Choroid plexus epithelial cell (primary cell): ENCODE data around the gene IFI44L.

Experiments used
- DNase-seq: peaks from one replicate; pipeline ENCODE4 v3.0.0-alpha.2; 2010; ENCODE audit warnings: low read depth
- H3K4me3 ChIP-seq: 2 replicates; pipeline ENCODE4 v1.5.1; 2011; ENCODE audit warnings: low read depth, mild to moderate bottlenecking, control low read depth, low read length, moderate library complexity
- TF ChIP-seq, protein P1 (sequence below): conservative IDR thresholded peaks from 2 replicates; pipeline ENCODE4 v1.5.1; 2011; ENCODE audit warnings: low read depth, mild to moderate bottlenecking, control low read depth, inconsistent platforms, low read length, moderate library complexity

The IFI44L gene

DNA sequence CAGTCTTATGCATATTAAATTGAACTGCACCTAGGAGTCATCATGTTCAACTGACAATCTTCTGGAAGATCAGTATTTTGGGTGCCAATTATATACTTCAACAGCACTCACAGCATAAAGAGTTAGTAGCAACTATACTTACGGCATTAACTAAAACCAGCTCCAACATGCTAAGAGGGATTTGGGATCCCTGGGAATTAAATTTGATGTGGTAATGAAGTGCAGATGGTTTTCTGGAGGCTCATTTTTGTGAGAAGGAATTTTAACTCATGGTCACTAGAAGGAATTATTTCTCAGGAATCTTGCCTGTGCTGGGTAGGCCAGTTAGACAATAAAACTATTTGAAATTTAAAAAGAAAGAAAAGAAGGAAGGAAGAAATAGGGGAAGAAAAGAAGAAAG lies 47.7 kb downstream of the IFI44L start:
- no peak overlapping the region for H3K4me3 ChIP-seq
- TF ChIP-seq, protein P1, sequence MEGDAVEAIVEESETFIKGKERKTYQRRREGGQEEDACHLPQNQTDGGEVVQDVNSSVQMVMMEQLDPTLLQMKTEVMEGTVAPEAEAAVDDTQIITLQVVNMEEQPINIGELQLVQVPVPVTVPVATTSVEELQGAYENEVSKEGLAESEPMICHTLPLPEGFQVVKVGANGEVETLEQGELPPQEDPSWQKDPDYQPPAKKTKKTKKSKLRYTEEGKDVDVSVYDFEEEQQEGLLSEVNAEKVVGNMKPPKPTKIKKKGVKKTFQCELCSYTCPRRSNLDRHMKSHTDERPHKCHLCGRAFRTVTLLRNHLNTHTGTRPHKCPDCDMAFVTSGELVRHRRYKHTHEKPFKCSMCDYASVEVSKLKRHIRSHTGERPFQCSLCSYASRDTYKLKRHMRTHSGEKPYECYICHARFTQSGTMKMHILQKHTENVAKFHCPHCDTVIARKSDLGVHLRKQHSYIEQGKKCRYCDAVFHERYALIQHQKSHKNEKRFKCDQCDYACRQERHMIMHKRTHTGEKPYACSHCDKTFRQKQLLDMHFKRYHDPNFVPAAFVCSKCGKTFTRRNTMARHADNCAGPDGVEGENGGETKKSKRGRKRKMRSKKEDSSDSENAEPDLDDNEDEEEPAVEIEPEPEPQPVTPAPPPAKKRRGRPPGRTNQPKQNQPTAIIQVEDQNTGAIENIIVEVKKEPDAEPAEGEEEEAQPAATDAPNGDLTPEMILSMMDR, result no peak
- no peak for DNase-seq

DNA sequence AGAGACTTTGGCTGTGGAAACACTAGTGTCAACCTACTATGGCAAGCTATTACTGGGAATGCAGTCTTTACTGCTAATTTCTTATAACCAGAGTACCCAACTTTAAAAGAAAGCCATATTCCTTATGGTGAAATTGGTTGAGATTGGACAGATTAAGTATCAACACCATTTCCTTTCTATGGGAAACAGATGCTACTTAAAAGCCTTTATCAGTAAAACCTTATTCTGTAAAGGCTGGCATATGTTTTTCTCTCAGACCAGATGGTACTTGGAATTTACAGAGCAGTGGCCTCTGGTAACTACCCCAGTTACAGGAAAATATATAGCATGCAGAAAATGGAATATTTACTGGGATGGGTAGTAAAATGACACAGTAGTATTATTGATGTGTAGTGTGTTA lies 48.2 kb downstream of the IFI44L start:
- TF ChIP-seq, protein P1, result no peak
- H3K4me3 ChIP-seq, result no peak overlapping the region
- DNase-seq, result no peak

DNA sequence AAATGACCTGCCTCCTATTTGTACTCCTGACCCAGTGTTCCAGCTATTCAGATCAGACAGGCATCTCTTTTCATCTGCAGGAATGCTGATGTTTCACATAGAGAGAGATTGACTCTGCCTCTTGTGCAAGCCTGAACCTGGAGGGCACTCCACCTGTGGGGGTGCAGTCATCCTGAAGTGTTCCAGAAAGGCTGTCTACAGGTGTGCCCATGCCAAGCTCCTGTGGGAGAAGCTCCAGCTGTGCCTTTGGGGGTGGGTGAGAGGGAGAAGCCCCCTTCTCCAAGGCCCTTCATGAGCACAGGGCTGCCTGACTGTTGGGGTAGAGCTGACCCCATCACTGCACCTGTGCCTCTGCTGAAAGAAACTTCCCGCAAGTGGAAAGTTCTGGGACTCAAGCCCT lies 52.2 kb downstream of the IFI44L start:
- DNase-seq, result no peak
- H3K4me3 ChIP-seq, result no peak overlapping the region
- TF ChIP-seq, protein P1, result no peak

DNA sequence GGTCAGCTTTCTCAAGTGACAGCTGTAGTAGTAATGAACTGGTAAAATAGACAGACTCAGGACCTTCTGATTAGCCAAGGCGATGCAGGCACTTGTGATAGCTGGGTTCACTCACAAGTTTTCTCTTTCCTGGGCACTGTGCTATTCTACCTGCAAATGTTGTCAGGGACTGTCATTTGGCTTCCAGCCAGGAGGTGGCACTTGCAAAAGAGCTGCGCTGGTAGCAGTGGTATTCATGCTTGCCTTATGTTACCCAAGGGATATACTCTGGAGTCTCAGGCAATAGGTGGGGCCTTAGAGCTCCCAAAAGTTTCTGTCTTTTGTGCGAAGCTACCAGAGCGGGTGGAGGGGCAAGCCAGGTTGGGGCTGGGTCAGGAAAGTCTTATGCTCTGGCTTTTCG lies 52.9 kb downstream of the IFI44L start:
- TF ChIP-seq, protein P1, result no peak
- DNase-seq, result no peak
- H3K4me3 ChIP-seq, result no peak overlapping the region

DNA sequence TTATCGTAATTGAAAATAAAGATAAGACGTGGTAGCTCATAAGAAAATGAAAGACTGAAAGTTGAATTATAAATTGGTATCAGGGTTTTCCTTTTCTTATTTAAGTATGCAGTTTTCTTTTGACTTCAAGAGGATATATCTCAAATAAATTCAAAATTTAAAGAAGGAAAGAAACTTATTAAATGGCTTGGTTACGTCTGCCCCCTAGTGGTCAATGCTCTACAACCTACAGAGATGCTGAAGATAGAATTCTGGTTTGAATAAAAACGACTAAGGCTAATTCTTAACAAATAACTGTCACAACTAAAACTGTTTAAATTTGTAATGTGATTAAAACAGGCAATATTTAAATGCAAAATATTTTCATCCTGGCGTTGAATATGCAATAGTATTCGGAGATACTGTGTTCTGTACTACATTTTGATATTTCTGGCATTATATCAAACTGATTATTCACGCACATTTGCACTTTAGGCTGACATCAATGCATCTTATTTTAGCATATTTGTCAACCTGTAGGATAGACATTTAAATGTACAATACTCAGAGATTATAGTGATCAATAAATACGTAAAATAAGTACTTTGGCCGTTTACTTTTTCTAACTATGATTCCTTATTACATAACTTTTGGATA lies 56.2 kb downstream of the IFI44L start:
- H3K4me3 ChIP-seq, result no peak overlapping the region
- peak; percentile 89 for DNase-seq
- TF ChIP-seq, protein P1, result peak; percentile 74

DNA sequence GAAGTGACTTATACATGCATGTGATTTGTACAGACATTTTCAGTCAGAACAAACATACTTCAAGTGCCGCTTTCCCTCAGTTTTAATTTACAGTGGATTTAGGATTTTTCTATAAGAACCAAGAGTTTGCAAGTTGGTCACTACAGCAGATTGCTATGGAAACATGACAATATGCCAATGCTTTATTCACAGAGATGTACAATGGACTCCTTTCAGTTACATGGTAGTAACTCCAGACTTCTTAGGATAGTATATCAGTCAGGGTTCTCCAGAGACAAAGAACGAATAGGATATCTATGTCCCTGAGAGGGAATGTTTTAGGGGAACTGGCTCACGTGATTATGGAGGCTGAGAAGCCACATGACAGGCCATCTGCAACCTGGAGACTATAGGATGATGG lies 56.7 kb downstream of the IFI44L start:
- no peak overlapping the region for H3K4me3 ChIP-seq
- TF ChIP-seq, protein P1, result no peak
- DNase-seq, result no peak

DNA sequence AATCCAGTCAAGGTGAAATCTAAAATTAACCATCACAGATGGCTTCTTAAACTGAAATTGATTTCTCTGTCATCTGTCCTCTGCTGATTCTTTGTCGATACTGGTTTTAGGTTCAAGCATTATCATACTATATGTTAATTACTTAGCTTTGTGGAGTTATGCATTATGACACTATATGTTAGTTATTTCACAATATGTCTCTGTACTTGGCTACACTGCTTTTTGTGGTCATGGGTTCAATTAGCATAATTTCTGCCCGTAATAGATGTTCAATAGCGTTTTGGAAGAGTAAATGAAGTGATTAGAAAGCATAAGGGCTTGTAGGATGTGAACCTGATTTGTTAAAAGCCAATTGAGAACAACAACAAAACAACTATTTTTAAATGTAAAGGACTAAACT lies 57.5 kb downstream of the IFI44L start:
- no peak overlapping the region for H3K4me3 ChIP-seq
- TF ChIP-seq, protein P1, result no peak
- DNase-seq, result no peak
